GM19438 (cell line): ENCODE measurements around the gene SUN5.

Source experiments
- ATAC-seq: cut with Tn5 transposase; IDR thresholded peaks from one replicate; pipeline ENCODE4 v1.9.1; 2021; ENCODE audit warnings: low read depth; ENCODE audit not compliant: unreplicated experiment

The SUN5 gene

DNA sequence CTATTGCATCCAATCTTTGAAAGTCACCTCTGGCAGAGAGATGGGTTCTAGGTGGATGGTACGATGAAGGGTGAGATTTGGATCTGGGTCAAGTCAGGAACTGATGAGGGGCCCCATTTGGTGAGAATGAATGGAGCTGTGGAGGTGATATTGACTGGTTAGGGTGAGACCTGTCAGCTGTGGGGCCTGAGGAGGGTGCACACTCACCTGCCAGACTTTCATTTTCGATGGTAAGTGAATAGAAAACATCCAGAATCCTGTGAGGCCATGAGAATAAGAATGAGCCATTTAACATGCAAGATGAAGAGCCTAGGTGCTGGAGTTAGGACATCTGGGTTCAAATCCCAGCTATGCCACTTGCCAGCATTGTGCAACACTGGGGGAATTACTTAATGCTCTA lies 6.8 kb downstream of the SUN5 start:
- ATAC-seq = no peak

DNA sequence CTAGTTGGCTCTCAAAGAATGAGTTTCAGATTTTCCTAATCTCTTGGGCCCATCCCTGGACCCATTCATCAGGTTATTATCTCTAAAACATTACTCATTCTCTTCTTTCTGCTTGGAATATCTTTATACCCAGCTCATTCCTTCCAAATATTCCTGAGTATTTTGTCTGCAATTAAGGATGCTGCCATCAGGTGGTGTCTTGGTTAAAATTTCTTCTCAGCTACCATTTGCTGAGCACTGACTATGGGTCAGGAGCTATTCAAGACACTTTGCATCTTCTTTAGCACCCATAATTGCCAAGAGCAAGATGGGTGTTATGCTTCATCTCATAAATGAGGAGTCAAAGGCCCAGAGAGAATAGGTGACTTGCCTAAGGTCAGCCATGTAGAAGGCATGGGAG lies 8.4 kb downstream of the SUN5 start:
- ATAC-seq = no peak

DNA sequence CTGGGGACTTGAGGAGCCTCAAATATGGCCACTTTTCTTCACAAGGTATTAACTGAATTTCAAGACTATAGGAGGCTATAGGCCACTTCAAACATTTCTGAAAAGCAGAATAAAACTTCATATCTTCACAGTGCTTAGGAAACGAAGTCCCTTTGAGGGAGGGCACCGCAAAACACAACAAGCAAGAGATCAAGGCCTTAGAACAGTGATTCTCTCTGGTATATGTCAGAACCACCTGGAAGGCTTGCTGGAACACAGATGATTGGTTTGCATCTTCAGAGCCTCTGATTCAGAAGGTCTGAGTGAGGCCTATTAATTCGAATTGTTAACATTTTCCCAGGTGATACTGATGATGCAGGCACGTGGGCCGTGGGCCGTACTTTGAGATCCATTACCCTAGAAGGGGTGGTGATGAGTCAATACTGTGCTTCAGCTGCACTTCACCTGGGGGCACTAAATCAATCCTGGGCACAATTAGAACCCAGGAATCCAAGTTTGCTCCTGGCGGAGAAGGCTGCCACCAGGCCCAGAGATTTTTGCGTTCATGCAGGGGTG lies 10.7 kb downstream of the SUN5 start:
- ATAC-seq = no peak

DNA sequence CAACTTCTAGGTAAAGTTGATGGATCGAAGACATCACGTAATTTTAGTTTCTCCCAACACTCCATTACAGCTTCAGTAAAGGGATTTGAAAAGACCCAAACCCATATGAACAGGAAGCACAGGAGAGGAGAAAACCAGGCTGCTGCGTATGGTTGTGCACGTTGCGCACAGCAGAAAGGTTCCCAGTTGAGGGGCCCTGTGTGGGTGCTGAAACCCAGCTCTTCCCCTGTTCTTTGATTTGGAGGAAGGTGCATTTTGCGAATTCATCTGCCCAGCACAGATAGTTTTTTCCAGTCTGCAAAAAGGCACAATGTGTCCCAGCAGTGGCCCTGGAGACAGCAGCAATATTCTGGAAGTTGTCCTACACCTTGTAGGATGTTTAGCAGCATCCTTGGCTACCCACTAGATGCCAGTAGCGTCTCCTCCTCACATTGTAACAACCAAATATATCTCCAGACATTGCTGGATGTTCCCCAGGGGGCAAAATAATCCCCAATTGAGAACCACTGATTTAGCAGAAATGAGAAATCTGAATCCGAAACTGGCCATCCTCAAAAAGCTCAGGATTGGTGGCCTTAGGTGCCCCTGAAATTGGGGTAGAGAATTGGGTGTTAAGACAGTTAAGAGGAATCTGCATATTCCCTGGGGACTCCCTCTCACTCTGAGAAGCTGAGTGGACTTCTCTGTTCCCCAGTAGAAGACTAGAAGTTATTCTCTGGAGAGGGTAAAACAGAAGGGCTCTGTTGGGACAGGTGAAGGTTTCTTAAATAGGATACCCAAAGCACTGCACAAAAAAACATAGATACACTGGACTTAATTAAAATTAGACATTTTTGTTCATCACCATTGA lies 12.2 kb downstream of the SUN5 start:
- ATAC-seq = no peak

DNA sequence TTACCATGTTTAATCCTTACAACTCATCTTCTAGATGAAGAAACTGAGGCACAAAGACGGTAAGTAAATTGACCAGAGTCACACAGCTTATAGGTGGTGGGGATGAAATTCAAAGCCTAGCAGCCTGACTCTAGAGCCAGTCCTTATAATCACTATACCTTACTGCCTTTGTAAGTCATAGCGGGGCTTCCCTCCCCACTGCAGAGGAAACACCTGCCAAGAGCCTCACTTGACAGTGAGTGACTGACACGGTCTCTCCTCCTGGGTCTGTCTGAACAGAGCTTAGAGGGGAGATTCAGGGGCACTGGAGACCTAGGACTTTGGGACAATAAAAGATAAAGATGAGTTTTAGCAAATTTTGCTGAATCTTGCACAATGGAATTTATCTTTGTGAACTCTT lies 12.8 kb downstream of the SUN5 start:
- no peak for ATAC-seq

DNA sequence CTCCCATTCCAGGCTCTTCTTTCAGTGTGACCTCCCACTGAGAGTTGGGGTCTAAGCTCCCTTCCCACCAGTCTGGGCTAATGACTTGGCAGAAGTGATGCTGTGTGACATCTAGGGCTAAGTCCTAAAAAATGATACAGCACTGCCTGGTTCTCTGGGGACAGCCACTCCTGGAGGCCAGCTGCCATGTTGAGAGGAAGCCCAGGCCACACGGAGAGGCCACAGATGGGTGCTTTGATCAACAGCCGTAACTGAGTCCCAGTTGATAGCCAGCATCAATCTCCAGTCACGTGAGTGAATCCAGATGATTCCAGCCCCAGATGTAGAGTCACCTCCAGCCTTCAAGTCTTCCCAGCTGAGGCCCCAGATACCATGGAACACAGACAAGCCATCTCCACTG lies 13.8 kb downstream of the SUN5 start:
- ATAC-seq = no peak

DNA sequence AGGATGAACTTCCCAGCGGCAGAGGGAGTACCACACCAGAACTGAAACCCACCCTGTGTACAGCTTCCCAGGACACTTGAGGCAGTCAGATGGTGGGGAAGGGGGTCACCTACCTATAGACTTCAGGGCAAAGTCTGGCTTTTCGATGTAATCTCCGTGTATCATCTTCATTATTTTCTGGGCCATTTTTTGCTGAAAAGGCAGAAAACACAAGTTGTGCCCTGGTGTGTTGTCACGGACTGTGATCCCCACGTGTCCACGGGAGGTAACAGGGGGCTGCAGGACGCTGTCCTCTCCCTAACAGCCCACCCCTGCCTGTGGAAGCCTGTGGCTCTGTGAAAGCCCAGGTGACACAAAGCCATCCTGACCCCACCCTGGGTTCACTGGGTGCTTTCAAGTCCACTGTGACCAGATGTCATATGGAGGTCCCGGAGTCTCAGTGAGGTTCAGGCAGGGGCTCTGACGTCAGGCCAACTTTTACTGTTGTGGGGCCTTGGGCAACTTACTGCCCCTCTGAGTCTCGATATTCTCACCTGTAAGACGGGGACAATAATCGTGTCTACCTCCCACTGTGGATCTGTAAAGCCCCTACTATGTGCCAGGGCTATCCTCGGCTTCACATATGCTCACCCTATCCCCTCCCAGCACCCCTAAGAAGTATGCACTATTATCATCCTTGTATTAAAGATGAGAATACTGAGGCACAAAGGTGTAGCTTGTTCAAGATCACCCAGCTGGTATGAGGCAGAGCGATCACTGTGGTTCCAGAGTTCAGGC lies 14.5 kb downstream of the SUN5 start:
- no peak for ATAC-seq

DNA sequence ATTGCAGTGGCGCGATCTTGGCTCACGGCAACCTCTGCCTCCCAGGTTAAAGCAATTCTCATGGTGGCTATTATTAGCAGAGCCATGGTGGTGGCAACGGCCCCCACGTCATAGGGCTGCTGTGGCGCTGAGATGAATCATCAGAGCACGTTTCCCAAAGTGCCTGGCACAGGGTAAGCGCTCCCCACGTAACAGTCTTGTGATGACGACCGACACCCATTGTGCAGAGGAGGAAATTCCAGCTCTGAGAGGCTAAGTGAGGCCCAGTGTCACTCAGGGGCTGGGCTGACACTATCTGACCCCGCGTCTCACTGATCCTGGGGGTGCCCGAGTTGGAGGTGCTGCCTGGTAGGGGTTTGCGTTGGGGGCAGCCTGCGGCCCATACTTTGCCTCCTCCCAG lies 16.2 kb downstream of the SUN5 start:
- ATAC-seq = no peak

DNA sequence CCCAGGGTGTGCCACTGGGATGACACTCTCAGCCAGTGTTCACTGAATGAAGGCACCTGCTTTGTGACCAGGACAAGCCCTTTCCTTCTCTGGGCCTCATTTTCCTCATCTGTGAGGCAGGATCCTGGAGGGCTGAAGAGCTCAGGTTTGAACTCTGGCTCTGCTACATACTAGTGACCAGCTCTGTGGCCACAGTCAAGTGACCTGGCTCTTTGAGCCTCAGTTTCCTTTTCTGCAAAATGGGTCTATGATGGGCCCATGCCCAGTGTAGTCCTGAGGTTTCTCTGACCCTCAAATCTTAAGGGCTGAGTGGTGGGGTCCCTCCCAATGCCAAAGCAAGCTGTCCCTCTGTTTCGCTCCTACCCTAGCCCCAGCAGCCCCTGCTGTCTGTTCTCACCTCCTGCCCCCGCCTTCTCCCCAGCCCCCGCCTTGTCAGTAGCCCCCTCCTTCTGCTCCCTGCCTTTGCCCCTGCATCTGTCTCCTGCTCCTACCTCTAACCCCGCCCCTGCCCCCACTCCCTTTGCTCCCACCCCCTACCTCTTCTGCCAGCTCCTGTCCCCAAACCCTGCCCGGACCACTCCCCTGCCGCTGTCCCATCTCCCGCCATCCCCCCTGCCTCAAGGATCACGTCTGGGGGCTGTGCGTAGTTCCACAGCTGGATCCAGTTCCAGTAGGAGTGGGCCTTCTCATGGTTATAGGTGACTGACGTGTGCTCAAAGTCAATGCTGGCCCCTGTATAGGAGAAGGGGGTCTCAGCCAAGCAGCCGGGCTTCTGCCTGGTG lies 17.0 kb downstream of the SUN5 start:
- no peak for ATAC-seq

DNA sequence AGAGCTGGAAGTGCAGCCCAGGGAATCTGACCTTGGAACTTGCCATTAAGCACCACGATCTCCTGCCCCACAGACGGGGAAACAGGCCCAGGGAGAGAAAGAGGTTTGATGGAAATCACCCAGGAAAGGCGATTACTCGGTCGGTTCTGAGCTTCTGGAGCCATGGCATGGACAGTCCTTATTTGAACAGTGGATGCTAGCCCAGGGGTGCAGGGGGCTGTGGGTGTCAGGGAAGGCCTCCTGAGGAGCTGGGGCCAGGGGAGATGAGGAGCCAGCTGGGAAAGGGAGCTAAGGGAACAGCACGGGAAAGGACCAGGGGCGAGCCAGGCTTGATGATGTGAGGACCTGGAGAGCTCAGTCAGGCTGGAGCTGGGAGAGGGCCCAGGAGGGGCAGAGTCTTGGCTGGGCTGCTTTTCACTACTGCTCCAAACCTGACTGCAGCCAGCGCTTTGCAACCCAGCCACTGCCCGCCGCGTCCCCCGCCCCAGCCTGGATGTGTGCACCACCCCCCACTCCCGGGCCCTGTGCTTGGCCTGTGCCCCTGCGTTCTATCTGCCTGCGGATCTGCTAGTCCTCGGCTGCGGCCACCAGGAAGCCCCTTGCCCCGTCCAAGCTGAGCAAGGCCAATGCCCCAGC lies 17.8 kb downstream of the SUN5 start:
- ATAC-seq = no peak

DNA sequence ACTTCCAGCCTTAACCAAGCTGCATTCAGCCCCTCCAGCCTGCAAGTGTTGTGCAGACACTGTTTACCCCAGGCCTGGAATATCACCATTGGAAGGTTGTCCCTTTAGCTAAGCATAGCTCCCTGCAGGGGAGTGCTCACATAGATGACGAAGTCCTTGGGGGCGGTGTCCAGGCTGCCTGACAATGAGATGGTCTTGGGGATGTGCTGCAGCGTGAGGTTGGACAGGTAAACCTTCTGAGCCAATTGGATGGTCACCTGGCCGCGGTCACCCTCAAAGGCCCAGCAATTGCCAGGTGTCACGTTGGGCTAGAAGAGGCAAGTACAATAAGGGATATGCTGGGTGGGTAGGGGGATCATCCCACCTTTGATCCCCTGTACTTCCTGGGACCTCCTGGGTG lies 18.6 kb downstream of the SUN5 start:
- ATAC-seq = no peak

DNA sequence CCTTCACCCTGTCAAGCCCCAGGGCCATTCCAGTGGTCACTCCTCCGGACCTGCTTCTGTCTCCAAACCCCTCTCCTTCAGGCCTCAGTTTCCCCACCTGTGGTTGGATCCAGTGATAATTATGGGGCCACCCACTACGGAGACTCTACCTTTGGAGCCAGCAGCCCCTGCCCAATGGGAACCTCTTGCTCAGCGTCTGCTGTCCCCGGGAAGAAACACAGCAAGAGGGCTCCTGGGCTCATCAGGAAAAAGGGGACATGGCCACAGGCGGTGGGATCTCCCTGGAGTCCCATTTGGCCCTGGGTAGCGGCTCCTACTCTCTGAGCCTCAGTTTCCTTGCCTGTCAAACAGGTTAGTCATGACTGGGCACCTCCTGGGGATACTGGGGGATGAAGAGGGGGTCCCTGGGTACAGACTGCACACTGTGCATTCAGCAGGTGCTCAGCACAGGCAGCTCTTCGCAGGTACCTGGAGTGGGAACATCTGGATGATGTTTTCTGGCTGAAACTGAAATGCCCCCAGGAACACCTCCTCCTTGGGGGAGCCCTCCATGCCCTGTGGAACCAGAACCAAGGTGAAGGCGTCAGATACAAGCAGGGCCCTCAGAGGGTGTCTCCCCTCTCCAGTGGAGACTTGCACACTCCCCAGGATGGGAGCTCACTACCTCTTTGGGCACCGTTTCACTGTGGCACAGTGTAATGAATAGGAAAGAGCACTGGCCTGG lies 19.4 kb downstream of the SUN5 start:
- no peak for ATAC-seq

DNA sequence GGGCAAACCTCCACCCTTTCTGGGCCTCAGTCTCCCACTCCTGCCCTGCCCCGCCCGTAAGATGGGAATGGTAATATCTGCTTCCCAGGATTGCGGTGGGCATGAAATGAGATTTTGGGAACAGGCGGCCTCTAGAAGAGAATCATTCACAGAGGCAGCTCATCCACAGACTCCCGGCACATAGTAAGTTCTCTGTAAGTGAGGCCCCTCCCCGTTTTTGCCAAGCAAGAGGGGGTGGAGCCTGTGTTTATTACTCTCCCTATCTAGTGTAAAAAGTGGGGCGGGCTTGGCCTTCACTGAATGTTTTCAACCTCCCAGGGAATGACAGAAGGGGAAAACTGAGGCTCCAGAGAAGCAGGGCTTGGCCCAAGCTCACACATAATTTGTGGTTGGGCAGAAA lies 20.0 kb downstream of the SUN5 start:
- ATAC-seq = no peak

DNA sequence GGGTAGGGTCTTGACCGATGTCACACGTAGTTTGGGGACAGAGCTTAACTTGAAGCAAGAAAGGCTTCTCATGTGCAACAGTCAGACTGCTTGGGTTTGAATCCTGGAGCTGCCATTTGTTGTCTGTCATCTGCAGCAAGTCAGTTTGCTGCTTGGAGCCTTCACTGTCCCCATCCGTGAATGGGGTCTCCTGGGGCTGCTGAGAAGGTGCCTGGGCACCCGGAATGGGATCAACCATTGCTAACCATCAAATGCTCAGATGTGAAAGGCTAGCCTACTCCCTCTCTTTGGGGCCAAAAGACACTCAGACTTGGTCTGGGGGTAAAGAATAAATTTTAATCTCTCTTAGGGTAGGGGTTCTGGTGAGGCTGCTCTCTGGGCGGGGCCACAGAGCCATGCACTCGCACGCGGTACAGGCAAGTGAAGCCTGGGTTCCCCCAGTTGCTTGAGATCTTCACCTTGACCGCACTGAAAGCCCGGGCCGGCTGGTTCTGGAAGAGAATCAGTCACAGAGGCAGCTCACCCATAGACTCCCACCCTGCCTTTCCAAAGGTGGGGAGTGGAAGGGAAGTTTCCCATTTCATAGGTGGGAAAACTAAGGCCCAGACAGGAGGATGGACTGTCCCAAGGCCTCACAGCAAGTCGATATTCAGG lies 20.6 kb downstream of the SUN5 start:
- ATAC-seq = no peak

DNA sequence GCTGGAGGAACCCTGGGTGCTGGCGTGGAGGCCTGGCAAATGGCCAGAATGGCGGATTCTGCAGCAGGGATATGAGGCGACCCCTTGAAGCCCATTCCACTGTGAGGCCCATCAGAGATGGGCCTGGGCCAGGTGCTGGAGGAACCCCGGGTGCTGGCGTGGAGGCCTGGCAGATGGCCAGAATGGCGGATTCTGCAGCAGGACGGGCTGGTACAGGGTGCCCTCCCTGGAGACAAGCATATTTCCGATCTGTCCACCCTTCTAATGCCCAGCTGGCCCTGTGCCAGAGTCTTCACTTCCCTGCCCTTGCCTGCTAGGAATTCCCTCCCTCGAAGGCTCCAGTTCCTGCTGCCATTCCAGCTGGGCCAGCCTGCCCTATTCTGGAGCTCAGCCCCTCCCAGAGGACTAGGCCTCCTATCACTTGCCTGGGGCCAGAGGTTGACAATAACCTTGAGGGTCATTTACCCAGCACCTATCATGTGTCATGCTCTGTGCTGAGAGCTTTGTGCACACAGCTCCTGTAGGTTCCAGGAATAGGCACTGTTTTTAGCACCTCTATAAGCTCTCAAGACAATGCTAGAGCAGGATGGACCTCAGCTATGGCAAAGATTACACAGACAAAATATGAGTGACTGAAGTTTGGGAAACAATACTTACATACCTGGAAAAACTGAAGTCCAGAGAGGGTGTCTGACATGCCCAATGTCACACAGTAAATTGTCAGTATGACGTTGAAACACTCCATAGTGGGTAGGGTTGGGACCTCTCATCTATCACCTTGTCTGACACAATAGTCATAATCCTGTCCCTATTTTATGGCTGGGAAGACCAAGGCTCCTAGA lies 21.4 kb downstream of the SUN5 start:
- no peak for ATAC-seq

DNA sequence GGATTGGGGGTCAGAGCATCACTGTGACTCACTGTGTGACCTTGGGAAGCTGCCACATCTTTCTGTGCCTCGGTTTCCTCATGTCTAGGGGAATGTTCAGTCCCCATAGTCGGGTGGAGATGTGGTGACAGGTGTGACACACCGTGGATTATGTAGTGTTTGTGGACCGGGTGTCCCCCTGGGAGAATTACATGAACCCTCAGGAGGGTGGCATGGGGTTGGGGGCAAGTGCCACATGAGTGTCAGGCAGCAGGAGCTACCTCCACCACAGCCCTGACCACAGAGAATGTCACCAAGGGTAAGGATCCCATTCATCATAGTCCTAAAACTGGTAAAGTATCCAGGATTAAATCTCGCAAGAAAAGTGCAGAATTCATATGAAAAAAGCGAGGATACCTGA lies 23.2 kb downstream of the SUN5 start:
- ATAC-seq = no peak

DNA sequence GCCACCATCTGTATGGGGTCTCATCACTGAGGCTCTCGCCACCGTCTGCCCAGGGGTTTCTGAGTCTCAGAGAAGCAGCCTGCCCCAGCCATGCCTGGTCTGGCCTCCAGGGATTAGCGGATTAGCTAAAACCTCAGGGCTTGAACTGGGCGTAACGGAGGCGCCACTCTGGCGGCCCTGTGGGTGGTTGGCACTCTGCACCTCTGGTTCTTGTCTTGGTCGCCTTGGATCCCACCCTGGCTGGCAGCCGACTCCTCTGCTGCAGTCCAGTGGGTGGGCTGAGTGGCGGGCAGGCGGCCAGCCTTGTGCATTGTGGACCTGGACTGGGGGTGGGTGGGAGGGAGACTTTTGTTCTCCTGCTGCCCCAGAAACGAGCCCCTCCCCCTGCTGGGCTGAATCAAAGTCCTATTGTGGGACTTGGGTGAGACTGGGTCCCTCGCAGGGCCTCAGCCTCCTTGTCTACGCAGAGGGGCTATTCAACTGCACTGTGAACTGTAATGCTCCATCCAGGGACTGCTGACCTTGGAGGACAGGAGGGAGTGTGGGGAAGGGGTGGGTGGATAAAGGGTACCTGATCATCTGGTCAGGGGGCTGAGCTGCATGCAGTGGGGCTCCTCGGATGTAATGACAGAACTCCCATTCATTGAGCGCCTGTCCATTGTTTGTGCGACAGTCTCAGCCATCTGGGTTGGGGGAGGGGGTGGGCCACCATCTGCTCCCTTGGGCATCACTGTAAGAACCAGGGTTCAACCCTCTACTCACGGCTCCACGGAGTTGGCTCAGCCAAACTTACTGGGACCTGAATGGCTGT lies 23.9 kb downstream of the SUN5 start:
- no peak for ATAC-seq
